SK-N-MC (cell line): Measurements from ENCODE around the gene ITGB3BP.

ENCODE experiments used
- EZH2 ChIP-seq: fragments of 200-600 bp; sonication (generic); IDR thresholded peaks from one replicate; pipeline ENCODE4 v1.6.1; 2017; ENCODE audit warnings: antibody characterized with exemption
- FOXP2 ChIP-seq: optimal IDR thresholded peaks from 2 replicates; pipeline ENCODE3; 2011; ENCODE audit warnings: mild to moderate bottlenecking, moderate library complexity; ENCODE audit not compliant: insufficient read depth; ENCODE audit errors: extremely low read length, control extremely low read depth
- POLR2AphosphoS5 ChIP-seq: IDR thresholded peaks from 2 replicates; pipeline ENCODE4 v1.6.1; 2012; ENCODE audit warnings: mild to moderate bottlenecking, low read depth, low read length, borderline replicate concordance

- TF ChIP-seq POLR2AphosphoS5 (no peak), FOXP2 (no peak), EZH2 (no peak)
Observed at GRCh38 chr1:63548303-63548702, 25.3 kb upstream of the ITGB3BP start.
